G401 (cell line): Measurements from ENCODE around the gene PTTG1IP2. TPM values are rescaled to one million over a fixed set of nuclear protein-coding genes. Genes with fewer than 3 reads are reported as not detected.
"Not testable (repeated sequence)": the region's sequence is repeated elsewhere in the genome, so short reads cannot be mapped to it uniquely, and the experiment has no call there.

Source experiments
- DNase-seq: peaks from one replicate; pipeline ENCODE4 v3.0.0-alpha.2; 2015; ENCODE audit warnings: low spot score
- in situ Hi-C: cut with HindIII; loops from 2 replicates; pipeline ENCODE4 v1.10.0; 2016; ENCODE audit warnings: low sequenced_read_pairs, mixed read lengths
- total RNA-seq: library from RNA; depleted of rRNA; stranded (reverse); fragments of >200 nt; shearing (Covaris generic); gene quantifications from 2 replicates; pipeline ENCODE4 v1.2.3, GENCODE V29; 2014; rRNA removed

The PTTG1IP2 gene
- not detected in 2 replicates for total RNA-seq

- DNase-seq = no peak
- in situ Hi-C loops = no loop called here
Measured at GRCh38 chr7:90469554-90469953, at the start of gene PTTG1IP2. TSS of gene PTTG1IP2 (plus strand) at chr7:90469639. CDS start at chr7:90469787, 148 bp downstream.

DNA sequence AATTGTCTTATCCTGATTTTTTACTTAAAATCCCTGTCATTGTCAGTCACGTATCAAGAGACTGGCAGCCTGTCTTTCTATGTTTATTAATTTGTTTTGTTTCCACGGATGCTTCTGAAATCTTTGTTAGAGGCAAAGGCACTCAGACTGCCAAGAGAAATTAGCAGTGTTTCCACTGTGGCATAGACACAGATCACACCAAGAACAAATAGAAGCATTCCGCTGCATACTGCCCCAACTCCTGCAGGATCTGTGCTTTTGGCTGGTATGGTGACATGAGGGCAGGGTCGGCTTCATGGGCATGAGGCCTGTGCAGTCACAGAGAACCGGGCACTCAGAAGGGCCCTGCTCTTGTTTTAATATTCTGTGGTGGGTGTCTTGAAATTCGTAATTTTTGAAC, 47.8 kb upstream of the PTTG1IP2 start:
- no peak for DNase-seq
- in situ Hi-C loops = no loop called here

- in situ Hi-C loops = no loop called here
Measured at GRCh38 chr7:90424720-90425119, 44.7 kb upstream of the PTTG1IP2 start.

DNA sequence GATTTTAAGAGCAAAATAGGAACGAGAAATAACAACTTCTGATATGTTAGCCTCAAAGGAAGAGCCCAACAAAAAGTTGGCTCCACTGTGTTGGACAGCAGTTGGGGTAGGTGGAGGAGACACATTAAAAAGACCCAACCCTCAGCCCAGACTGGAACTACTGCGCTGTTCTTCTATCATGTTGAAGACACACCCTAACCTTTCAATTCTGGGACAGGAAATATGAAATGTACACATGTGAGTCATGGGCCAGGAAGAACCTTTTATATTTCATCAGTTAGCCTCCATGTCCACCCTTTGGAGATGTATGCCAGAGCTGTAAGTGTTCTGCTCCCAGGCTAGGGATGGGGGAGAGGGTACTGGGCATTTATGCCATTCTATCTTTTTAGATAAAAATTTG, 44.1 kb upstream of the PTTG1IP2 start:
- in situ Hi-C loops = no loop called here

More at GRCh38 chr7:90424720-90425119, 44.7 kb upstream of the PTTG1IP2 start:
- DNase-seq = no peak

GRCh38 chr7:90430614-90431460, 38.6 kb upstream of the PTTG1IP2 start:
- in situ Hi-C loops = no loop called here
- DNase-seq = no peak

More for the DNA sequence above, 44.1 kb upstream of the PTTG1IP2 start:
- DNase-seq = no peak

DNA sequence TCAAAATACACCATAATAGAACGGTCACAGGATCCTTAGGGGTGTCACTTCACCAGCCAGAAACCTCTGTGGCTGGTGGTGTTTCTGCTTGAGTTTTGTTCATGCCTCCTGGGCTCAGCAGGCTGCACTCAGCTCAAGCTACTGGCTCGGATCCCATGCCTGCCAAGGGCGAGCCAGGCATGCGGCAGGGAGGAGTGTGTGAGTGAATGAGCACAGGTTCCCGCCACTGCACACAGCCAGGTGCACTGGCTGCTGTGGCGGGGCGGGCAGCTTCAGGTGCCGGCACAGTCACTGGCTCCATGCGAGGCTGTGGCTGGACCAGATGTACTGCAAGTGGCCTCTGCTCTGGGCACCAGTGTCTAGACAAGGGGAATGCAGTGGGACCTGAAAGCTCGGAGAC, 36.7 kb upstream of the PTTG1IP2 start:
- in situ Hi-C loops = no loop called here
- DNase-seq = no peak

DNA sequence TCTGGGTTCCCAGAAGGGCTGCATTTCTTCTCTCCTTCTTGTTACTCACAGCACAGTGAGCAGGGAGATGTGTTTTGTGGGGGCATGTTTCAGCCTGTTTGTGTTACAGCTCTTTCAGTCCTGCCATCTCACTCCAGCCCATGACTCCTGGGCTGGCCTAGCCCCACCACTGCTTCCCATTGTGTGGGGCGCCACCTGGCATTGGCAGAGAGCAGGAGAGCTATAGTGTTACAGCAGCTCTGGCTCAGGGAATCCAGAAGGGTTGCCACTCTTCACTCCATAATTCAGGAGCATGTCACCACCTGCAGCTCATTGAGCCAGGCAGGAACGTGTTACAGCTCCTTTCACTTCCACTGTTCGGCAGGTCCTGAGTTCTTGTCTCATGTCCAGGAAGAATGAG, 36.2 kb upstream of the PTTG1IP2 start:
- DNase-seq = no peak
- in situ Hi-C loops = no loop called here

GRCh38 chr7:90445633-90446032, 23.8 kb upstream of the PTTG1IP2 start:
- DNase-seq = no peak
- in situ Hi-C loops = no loop called here

GRCh38 chr7:90446137-90446899, 23.1 kb upstream of the PTTG1IP2 start:
- no peak for DNase-seq
- in situ Hi-C loops = no loop called here

DNA sequence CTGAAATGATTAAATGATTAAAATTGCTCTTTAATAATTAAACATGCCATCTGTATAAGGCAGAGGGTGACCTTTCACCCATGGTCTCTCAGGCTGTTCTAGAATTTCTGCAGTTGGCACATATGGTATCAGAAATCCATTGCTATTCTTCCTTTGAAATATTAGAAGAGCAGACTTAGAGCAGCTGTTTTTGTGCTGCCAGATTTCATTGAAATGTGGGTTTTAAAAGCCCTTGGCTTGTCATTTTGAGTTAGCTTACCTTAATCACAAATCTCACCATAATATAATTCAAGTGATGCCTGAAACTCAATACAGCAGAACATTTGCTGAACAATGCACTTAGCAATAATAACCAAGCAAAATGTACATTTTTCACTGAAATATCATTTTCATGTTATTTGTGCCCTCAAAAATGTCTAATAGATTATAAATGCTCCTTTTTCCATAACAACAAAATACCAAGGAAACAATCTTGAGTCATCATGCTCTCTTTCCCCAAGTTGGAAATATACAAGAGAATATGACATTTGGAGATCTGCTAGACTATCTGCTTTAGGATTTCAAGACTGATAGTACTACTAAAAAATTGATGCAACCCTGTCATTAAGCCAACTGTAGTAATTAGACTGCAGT, 16.1 kb upstream of the PTTG1IP2 start:
- DNase-seq = no peak
- in situ Hi-C loops = no loop called here

DNA sequence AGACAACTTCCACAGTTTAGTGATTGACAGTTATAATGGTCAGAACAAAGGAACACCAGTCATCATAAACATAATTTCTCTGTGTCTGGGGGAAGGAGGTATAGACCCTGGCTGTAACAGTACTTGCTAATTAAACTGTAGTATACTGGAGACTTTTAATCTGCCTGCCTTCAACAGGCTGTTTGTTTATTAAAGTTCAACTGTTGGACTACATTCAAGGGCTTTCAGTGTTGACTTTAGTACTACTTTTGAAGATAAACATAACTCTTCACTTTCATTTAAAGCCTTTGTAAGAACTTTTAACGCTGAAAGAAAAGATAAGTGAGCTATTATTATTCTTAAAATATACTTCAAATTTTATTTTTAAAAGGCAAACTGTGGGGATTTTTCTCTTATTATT, 15.5 kb upstream of the PTTG1IP2 start:
- no peak for DNase-seq
- in situ Hi-C loops = no loop called here

GRCh38 chr7:90455163-90456030, 14.0 kb upstream of the PTTG1IP2 start:
- peak; percentile 83 for DNase-seq
- in situ Hi-C loops = no loop called here

- in situ Hi-C loops = no loop called here
- DNase-seq = no peak
Measured at GRCh38 chr7:90458104-90458503, 11.3 kb upstream of the PTTG1IP2 start.

DNA sequence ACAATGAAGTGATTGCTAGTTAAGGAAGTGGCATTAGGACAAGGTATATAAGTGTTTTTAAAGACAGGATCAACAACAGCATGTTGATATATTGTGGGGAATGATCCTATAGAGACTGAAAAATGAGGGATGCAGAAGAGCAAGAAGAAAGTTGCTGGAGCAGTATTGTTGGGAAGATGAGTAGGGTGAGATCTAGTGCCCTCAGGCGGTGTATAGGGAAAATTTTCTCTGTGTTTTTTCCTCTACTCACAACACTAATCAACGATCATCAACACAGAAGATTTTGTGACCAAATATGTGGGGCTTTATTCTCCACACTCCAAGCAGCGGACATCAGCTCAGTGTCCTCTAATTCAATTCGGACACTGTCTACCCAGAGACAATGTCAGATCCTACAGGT, 9.6 kb upstream of the PTTG1IP2 start:
- DNase-seq = no peak
- in situ Hi-C loops = no loop called here

GRCh38 chr7:90461219-90461618, 8.2 kb upstream of the PTTG1IP2 start:
- no peak for DNase-seq
- in situ Hi-C loops = no loop called here

- DNase-seq, in situ Hi-C loops: not testable (repeated sequence)
Measured at GRCh38 chr7:90463151-90463628, 6.2 kb upstream of the PTTG1IP2 start.

DNA sequence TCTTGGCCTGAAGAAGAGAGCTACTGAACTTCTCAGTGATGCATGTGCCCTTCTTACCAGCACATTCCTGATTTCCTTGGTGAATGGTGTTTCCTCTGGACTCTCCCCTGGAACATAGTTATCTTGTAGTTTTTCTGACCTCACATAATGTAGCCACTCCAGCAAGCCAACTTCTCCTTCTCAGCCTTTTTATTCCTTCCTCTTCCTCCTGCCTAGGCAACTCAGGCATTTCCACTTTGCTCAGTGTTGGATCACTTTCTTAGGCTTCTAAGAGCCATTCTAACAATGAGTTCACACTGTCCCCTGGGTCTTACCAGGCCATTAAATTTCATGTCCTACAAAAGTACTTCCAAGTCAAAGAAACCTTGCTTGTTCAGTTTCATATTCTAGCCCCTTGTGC, 3.6 kb upstream of the PTTG1IP2 start:
- no peak for DNase-seq
- in situ Hi-C loops = no loop called here

GRCh38 chr7:90472805-90473540, 3.5 kb downstream of the PTTG1IP2 start:
- in situ Hi-C loops = no loop called here
- DNase-seq = no peak
